Transverse colon (tissue), 4 donors: ENCODE data around the gene KIF16B. TPM values are rescaled to one million over a fixed set of nuclear protein-coding genes. Genes with fewer than 3 reads are reported as not detected.

Experiments used
- DNase-seq: peaks from one replicate; pipeline ENCODE4 v3.0.0-alpha.2; 2019
- H3K27ac ChIP-seq, 4 donors: fragments of 200-600 bp; sonication (generic); 2 replicates each; pipeline ENCODE4 v1.5.1; 2016 to 2018; ENCODE audit warnings: inconsistent platforms in 4 of 4
- H3K27me3 ChIP-seq: fragments of 200-600 bp; sonication (generic); 2 replicates; pipeline ENCODE4 v1.5.1; 2017; ENCODE audit warnings: inconsistent platforms
- H3K36me3 ChIP-seq, 4 donors: fragments of 200-600 bp; sonication (generic); 2 replicates each; pipeline ENCODE4 v1.5.1; 2017 to 2019; ENCODE audit warnings: inconsistent platforms in 4 of 4
- H3K4me1 ChIP-seq, 4 donors: fragments of 200-600 bp; sonication (generic); 2 replicates each; pipeline ENCODE4 v1.5.1; 2017 to 2020; ENCODE audit warnings: inconsistent platforms in 4 of 4
- H3K4me3 ChIP-seq, 4 donors: fragments of 200-600 bp; sonication (generic); 1 replicate in 1 of 4; 2 replicates in 3 of 4; pipeline versions ENCODE4 v1.5.1 to v1.6.1; 2017 to 2019; ENCODE audit warnings: inconsistent platforms in 4 of 4
- H3K9me3 ChIP-seq, 2 donors: fragments of 200-600 bp; sonication (generic); 2 replicates each; pipeline ENCODE4 v1.5.1; 2017 to 2019; ENCODE audit warnings: inconsistent platforms in 2 of 2
- CTCF ChIP-seq, 5 experiments: fragments of 200-600 bp in 3 of 5; fragments of 450-650 bp in 2 of 5; sonication (generic) in 3 of 5; IDR thresholded peaks; 1 replicate in 2 of 5; 2 replicates in 3 of 5; pipeline ENCODE4 v1.5.1; 2016 to 2017; ENCODE audit warnings: antibody characterized with exemption in 5 of 5, inconsistent platforms in 3 of 5, mild to moderate bottlenecking in 2 of 5, moderate library complexity in 1 of 5
- EP300 ChIP-seq: sonication (generic); formaldehyde crosslinking; IDR thresholded peaks from one replicate; pipeline ENCODE4 v1.6.1; 2017; ENCODE audit warnings: antibody characterized with exemption, low read depth
- POLR2A ChIP-seq: fragments of 450-650 bp; IDR thresholded peaks from one replicate; pipeline ENCODE4 v1.6.1; 2016; ENCODE audit warnings: antibody characterized with exemption, mild to moderate bottlenecking, moderate library complexity
- POLR2AphosphoS5 ChIP-seq, 3 donors: sonication (generic); formaldehyde crosslinking; IDR thresholded peaks; one replicate each; pipeline ENCODE4 v1.6.1; 2016; ENCODE audit warnings: antibody characterized with exemption in 3 of 3
- WGBS, 2 donors: methylation state at CpG; one replicate each; pipeline ENCODE4 v1.1.5; 2018; ENCODE audit warnings: low coverage in 1 of 2; 5-methylcytosine and 5-hydroxymethylcytosine counted together
- in situ Hi-C, 4 donors: fragments of 200-750 bp; cut with MboI; loops; one replicate each; pipeline versions ENCODE4 v1.15.0 to v1.15.1; 2017; ENCODE audit warnings: low sequenced_read_pairs in 3 of 4, low pct_ligation_motif_present in 1 of 4, low pct_unique_long_range_greater_than_20kb in 1 of 4
- intact Hi-C: fragments of 100-400 bp; cut with DNase I; formaldehyde crosslinking; loops from one replicate; pipeline ENCODE4 v1.15.1; 2023; ENCODE audit warnings: low total_unique reads
- total RNA-seq, 4 donors: library from RNA; depleted of rRNA; stranded (reverse); fragments of >200 nt; gene quantifications; one replicate each; pipeline ENCODE4 v1.1.0, GENCODE V29; 2016

KIF16B gene
- total RNA-seq, 4 donors from 2014 or later, result 82.7 to 154 (median 90.1) TPM

- no peak for TF ChIP-seq EP300
- no peak for TF ChIP-seq CTCF (IDR thresholded peaks at IDR 0.05)
- no peak for TF ChIP-seq POLR2AphosphoS5 (IDR thresholded peaks at IDR 0.05)
- no peak for TF ChIP-seq POLR2A
- Histone ChIP-seq H3K4me1 (peaks cover 0 to 27% (median 12%) of the 10 kb centered on the region in 4 donors), H3K9me3 (no peaks in the 10 kb centered on the region), H3K27ac (no peak overlapping the region), H3K36me3 (no peaks in the 10 kb centered on the region), H3K27me3 (no peaks in the 10 kb centered on the region), H3K4me3 (no peak overlapping the region)
- 79 to 84% methylated on average over 2 of the region's 2 CpGs for WGBS, 2 donors
- intact Hi-C loops (no loop called here), in situ Hi-C loops (no loop called here)
- no peak for DNase-seq
Observed at GRCh38 chr20:16616317-16616716, 43.1 kb upstream of the KIF16B start.

- no peaks in the 10 kb centered on the region for H3K9me3 ChIP-seq
- no peaks in the 10 kb centered on the region for H3K27me3 ChIP-seq
- WGBS, 2 donors, result 21 to 24% methylated on average over 7 of the region's 7 CpGs
- DNase-seq, result peak; percentile 15
- TF ChIP-seq POLR2AphosphoS5 (IDR thresholded peaks at IDR 0.05) (peak in 1 of 3 donors; percentile 53), POLR2A (no peak)
- H3K36me3 ChIP-seq, result no peaks in the 10 kb centered on the region
- intact Hi-C loops, result no loop called here
- in situ Hi-C loops, result no loop called here
- peak overlapping the region in 3 of 4 donors; percentile 4 to 34 (median 24) for H3K27ac ChIP-seq
- peaks cover 0 to 30% (median 12%) of the 10 kb centered on the region in 4 donors for H3K4me1 ChIP-seq
- H3K4me3 ChIP-seq, result no peak overlapping the region
Observed at GRCh38 chr20:16615199-16615598, 42.0 kb upstream of the KIF16B start.

GRCh38 chr20:16613954-16614353 is 40.7 kb upstream of the KIF16B start:
- intact Hi-C loops, result no loop called here
- Histone ChIP-seq H3K36me3 (no peaks in the 10 kb centered on the region), H3K4me1 (peaks cover 0 to 32% (median 14%) of the 10 kb centered on the region in 4 donors), H3K27ac (no peak overlapping the region), H3K9me3 (no peaks in the 10 kb centered on the region), H3K27me3 (no peaks in the 10 kb centered on the region), H3K4me3 (no peak overlapping the region)
- no peak for DNase-seq
- WGBS, 2 donors, result 75 to 89% methylated on average over 5 to 6 of the region's 6 CpGs
- TF ChIP-seq POLR2A, result no peak
- no peak for TF ChIP-seq CTCF (IDR thresholded peaks at IDR 0.05)
- TF ChIP-seq EP300, result no peak
- TF ChIP-seq POLR2AphosphoS5 (IDR thresholded peaks at IDR 0.05), result no peak
- in situ Hi-C loops, result no loop called here

GRCh38 chr20:16612706-16613105 is 39.5 kb upstream of the KIF16B start:
- intact Hi-C loops (no loop called here), in situ Hi-C loops (no loop called here)
- TF ChIP-seq EP300, result no peak
- TF ChIP-seq POLR2A, result no peak
- no peak for TF ChIP-seq CTCF (IDR thresholded peaks at IDR 0.05)
- TF ChIP-seq POLR2AphosphoS5 (IDR thresholded peaks at IDR 0.05), result no peak
- Histone ChIP-seq H3K9me3 (no peaks in the 10 kb centered on the region), H3K4me1 (peaks cover 0 to 45% (median 22%) of the 10 kb centered on the region in 4 donors), H3K4me3 (no peak overlapping the region), H3K27me3 (no peaks in the 10 kb centered on the region), H3K36me3 (no peaks in the 10 kb centered on the region), H3K27ac (no peak overlapping the region)
- no peak for DNase-seq
- 56 to 100% methylated on average over 2 of the region's 2 CpGs for WGBS, 2 donors

GRCh38 chr20:16611817-16612216 is 38.6 kb upstream of the KIF16B start:
- in situ Hi-C loops, result no loop called here
- intact Hi-C loops, result no loop called here
- WGBS, 2 donors, result 29 to 49% methylated on average over 1 to 6 of the region's 6 CpGs
- Histone ChIP-seq H3K27ac (no peak overlapping the region), H3K4me3 (no peak overlapping the region), H3K4me1 (peaks cover 6 to 51% (median 25%) of the 10 kb centered on the region in 4 donors), H3K9me3 (no peaks in the 10 kb centered on the region), H3K36me3 (no peaks in the 10 kb centered on the region), H3K27me3 (no peaks in the 10 kb centered on the region)
- DNase-seq, result peak; percentile 34
- TF ChIP-seq POLR2A (no peak), CTCF (IDR thresholded peaks at IDR 0.05) (no peak), POLR2AphosphoS5 (IDR thresholded peaks at IDR 0.05) (no peak), EP300 (no peak)
